Effector memory CD8-positive, alpha-beta T cell (primary cell): ENCODE measurements around the gene CYB5A.

Experiments used
- ATAC-seq: fragments of 150-1000 bp; cut with Tn5 transposase; replicated peaks from 2 replicates; pipeline ENCODE4 v1.10.0; 2021; ENCODE audit warnings: mild to moderate bottlenecking, moderate library complexity
- DNase-seq, 3 experiments: peaks; one replicate each; pipeline ENCODE4 v3.0.0; 2021
- H3K27ac Mint-ChIP-seq, 2 donors: one replicate each; pipeline ENCODE4 v1.8.0; 2022; ENCODE audit warnings: mild to moderate bottlenecking in 2 of 2, mixed read lengths in 2 of 2, moderate library complexity in 2 of 2
- H3K27me3 Mint-ChIP-seq, 2 donors: one replicate each; pipeline ENCODE4 v1.8.0; 2022; ENCODE audit warnings: mixed read lengths in 2 of 2
- H3K36me3 Mint-ChIP-seq: one replicate; pipeline ENCODE4 v1.8.0; 2022; ENCODE audit warnings: mild to moderate bottlenecking, moderate library complexity, mixed read lengths; ENCODE audit not compliant: insufficient read depth
- H3K4me1 Mint-ChIP-seq, 2 donors: one replicate each; pipeline ENCODE4 v1.8.0; 2022; ENCODE audit warnings: low read depth in 2 of 2, mixed read lengths in 2 of 2
- H3K4me3 Mint-ChIP-seq, 2 donors: one replicate each; pipeline ENCODE4 v1.8.0; 2022; ENCODE audit warnings: mild to moderate bottlenecking in 2 of 2, mixed read lengths in 2 of 2, moderate library complexity in 2 of 2
- H3K9me3 Mint-ChIP-seq, 2 donors: one replicate each; pipeline ENCODE4 v1.8.0; 2022; ENCODE audit warnings: mixed read lengths in 2 of 2

The CYB5A gene

DNA sequence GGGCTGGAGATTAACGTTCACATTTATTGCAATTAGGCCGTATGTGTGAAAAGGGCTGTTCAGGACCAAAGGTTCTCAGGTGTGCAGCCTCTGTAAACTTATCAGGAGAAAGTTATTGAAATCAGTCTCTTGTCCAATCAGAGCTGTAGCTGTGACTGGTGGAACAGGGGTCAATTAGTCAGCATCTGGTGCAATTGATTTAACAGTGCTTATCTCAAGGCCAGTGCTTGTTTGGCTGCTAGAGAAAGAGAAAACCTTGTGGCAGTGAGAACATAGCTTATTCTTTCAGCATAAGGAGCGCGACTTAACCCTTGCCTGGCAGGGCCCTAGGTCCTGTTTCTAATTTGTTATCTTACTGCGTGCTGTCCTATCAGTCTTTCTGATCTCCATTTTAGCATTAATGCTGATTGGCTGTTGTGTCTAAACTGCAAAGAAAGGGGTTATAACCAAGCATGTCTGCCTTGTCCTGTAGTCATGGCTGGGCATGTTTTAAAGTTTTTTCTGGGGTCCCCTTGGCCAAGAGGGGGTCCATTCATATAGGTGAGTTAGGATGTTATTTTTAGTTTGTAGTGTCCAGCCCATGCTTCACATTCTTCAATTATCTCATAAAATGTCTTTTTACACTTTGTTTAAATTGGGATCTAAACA is 66.4 kb downstream of the CYB5A start:
- H3K27me3 Mint-ChIP-seq, result peaks cover 34 to 68% of the 10 kb centered on the region in 2 donors
- ATAC-seq, result no peak

DNA sequence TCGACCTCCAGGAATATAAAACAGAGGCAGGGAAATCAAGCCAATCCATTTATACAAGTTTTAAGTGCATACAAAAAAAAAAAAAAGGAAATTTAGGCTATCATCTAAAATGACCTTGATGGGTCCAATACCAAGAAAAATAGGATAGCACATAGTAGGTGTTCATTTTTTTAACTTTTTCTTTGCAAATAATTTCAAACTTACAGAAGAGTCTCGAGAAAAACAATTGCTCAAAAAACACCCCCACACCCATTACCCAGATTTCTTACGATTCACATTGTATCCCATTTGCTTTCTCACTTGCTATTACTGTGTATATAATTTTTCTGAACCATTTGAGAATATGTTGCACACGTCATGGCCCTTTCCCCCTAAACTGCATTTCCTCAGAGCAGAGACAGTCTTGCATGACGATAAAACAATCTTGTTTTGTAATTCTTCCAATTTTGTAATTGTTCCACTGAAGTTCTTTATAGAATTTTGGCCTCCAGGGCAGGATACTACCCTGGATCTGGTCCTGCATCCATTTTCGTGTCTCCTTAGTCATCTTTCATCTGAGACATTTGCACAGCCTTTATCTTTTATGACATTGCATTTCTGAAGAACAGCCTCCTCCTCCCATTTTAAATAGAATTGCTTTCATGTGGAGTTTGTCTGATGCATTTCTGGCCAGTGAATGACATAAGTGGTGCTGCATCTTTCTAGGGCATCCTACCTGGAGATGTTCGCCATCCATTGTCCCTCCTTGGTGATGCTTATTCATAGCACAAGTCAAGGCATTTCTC is 68.9 kb downstream of the CYB5A start:
- H3K9me3 Mint-ChIP-seq, result no peaks in the 10 kb centered on the region
- H3K4me1 Mint-ChIP-seq, result no peaks in the 10 kb centered on the region
- DNase-seq (no peak), ATAC-seq (no peak)
- H3K27ac Mint-ChIP-seq, result no peak overlapping the region
- peaks cover 34 to 50% of the 10 kb centered on the region in 2 donors for H3K27me3 Mint-ChIP-seq
- H3K4me3 Mint-ChIP-seq, result no peak overlapping the region
- no peaks in the 10 kb centered on the region for H3K36me3 Mint-ChIP-seq

More for the DNA sequence above, 66.4 kb downstream of the CYB5A start:
- Mint-ChIP-seq H3K4me3 (no peak overlapping the region), H3K9me3 (no peaks in the 10 kb centered on the region), H3K27ac (no peak overlapping the region), H3K36me3 (no peaks in the 10 kb centered on the region), H3K4me1 (no peaks in the 10 kb centered on the region)
- DNase-seq, result no peak

- Mint-ChIP-seq H3K36me3 (no peaks in the 10 kb centered on the region), H3K4me3 (no peak overlapping the region)
Observed at GRCh38 chr18:74221081-74221480, 70.7 kb downstream of the CYB5A start.

GRCh38 chr18:74219056-74219455 is 72.7 kb downstream of the CYB5A start:
- H3K27me3 Mint-ChIP-seq, result peaks cover 22 to 48% of the 10 kb centered on the region in 2 donors

More at GRCh38 chr18:74221081-74221480, 70.7 kb downstream of the CYB5A start:
- ATAC-seq, result no peak
- no peaks in the 10 kb centered on the region for H3K9me3 Mint-ChIP-seq
- no peak for DNase-seq
- no peak overlapping the region for H3K27ac Mint-ChIP-seq
- no peaks in the 10 kb centered on the region for H3K4me1 Mint-ChIP-seq
- H3K27me3 Mint-ChIP-seq, result peaks cover 22 to 38% of the 10 kb centered on the region in 2 donors

DNA sequence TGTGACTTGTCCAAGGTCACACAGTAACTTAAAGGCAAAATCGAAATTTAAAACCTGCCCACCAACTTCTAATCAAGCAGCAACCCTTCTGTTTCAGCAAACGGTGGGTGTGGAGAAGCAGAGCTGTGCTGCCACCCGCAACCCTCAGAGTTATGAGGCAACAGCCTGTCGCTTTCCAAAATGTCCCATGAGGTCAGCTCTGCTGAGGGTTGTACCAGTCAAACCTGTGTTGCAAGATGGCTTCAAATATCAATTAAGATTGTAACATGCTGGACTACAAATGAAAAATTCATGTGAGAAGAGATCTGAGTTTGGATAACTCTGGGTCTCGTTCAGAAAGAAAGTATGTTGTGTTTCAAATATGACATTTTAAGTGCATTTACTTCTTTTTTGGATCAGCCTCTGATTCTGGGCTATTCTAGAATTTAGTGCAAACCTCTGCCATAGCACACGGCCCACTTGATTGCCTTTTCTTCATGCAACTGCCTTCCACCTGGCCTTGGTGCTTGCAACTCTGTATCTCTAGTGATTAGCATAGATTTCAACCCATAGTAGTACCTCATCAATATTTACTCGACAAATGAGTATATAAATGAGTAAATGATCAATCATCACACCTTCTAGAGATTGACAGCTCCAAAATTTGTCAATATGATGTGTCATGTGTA is 74.2 kb downstream of the CYB5A start:
- no peak overlapping the region for H3K4me3 Mint-ChIP-seq
- H3K9me3 Mint-ChIP-seq, result no peaks in the 10 kb centered on the region
- H3K27ac Mint-ChIP-seq, result no peak overlapping the region
- H3K36me3 Mint-ChIP-seq, result no peaks in the 10 kb centered on the region
- ATAC-seq (no peak), DNase-seq (no peak)
- H3K27me3 Mint-ChIP-seq, result peaks cover 22 to 50% of the 10 kb centered on the region in 2 donors
- no peaks in the 10 kb centered on the region for H3K4me1 Mint-ChIP-seq

More at GRCh38 chr18:74219056-74219455, 72.7 kb downstream of the CYB5A start:
- Mint-ChIP-seq H3K36me3 (no peaks in the 10 kb centered on the region), H3K4me1 (no peaks in the 10 kb centered on the region), H3K4me3 (no peak overlapping the region), H3K9me3 (no peaks in the 10 kb centered on the region), H3K27ac (no peak overlapping the region)
- DNase-seq (no peak), ATAC-seq (no peak)

GRCh38 chr18:74216661-74217110 is 75.1 kb downstream of the CYB5A start:
- ATAC-seq (no peak), DNase-seq (no peak)
- Mint-ChIP-seq H3K9me3 (no peaks in the 10 kb centered on the region), H3K27me3 (peaks cover 22 to 59% of the 10 kb centered on the region in 2 donors), H3K4me1 (no peaks in the 10 kb centered on the region), H3K27ac (no peak overlapping the region), H3K4me3 (no peak overlapping the region), H3K36me3 (no peaks in the 10 kb centered on the region)

GRCh38 chr18:74215863-74216262 is 75.9 kb downstream of the CYB5A start:
- ATAC-seq, result no peak
- H3K4me3 Mint-ChIP-seq, result no peak overlapping the region
- no peak for DNase-seq
- H3K27ac Mint-ChIP-seq, result no peak overlapping the region
- no peaks in the 10 kb centered on the region for H3K4me1 Mint-ChIP-seq
- no peaks in the 10 kb centered on the region for H3K36me3 Mint-ChIP-seq
- H3K9me3 Mint-ChIP-seq, result no peaks in the 10 kb centered on the region
- H3K27me3 Mint-ChIP-seq, result peaks cover 22 to 57% of the 10 kb centered on the region in 2 donors

DNA sequence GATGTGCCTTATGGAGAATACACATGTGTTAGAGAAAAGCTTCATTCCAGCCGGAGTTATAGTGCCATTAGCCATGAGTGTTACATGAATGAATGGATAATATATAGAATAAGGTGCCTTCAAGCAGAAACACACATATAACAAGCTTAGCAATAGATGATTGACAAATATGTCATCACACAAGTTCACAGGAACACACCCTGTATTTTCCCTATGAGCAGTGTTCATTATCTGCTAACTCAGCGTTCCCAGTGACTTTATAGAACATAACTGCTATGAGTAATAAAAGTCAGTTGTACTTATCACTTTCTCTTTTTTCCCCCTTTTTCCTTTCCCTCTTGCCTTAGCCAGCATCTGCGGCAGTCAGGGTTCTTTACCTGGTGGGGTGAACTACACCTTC is 78.3 kb downstream of the CYB5A start:
- no peak for DNase-seq
- H3K4me1 Mint-ChIP-seq, result no peaks in the 10 kb centered on the region
- no peaks in the 10 kb centered on the region for H3K9me3 Mint-ChIP-seq
- H3K27ac Mint-ChIP-seq, result no peak overlapping the region
- H3K36me3 Mint-ChIP-seq, result no peaks in the 10 kb centered on the region
- H3K27me3 Mint-ChIP-seq, result peaks cover 22 to 55% of the 10 kb centered on the region in 2 donors
- H3K4me3 Mint-ChIP-seq, result no peak overlapping the region
- ATAC-seq, result no peak

DNA sequence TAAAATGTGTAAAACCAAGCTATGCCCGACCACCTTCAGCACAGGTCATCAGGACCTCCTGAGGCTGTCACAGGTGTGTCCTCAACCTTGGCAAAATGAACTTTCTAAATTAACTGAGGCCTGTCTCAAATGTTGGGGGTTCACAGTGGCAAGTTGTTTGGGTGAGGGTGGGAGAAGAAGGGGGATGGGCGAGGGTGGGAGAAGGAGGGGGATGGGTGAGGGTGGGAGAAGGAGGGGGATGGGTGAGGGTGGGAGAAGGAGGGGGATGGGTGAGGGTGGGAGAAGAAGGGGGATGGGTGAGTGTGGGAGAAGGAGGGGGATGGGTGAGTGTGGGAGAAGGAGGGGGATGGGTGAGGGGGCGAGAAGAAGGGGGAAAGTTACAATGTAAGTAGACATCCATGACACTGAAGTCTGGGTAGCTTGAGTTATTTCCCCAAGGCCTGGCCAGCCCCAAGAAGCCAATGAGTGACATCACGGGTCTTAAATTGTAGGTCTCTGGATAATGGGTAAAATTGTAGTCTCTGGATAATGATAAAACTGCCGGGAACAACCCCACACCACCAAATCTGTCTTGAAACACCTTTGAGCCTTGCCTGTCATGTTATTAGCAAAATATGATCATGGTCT is 87.1 kb downstream of the CYB5A start:
- Mint-ChIP-seq H3K36me3 (no peaks in the 10 kb centered on the region), H3K27ac (no peak overlapping the region), H3K9me3 (no peaks in the 10 kb centered on the region), H3K4me1 (no peaks in the 10 kb centered on the region), H3K4me3 (no peak overlapping the region), H3K27me3 (peaks cover 0 to 6% of the 10 kb centered on the region in 2 donors)
- ATAC-seq (no peak), DNase-seq (no peak)

- H3K27ac Mint-ChIP-seq, result no peak overlapping the region
- ATAC-seq (no peak), DNase-seq (no peak)
- H3K4me3 Mint-ChIP-seq, result no peak overlapping the region
- no peaks in the 10 kb centered on the region for H3K36me3 Mint-ChIP-seq
- no peaks in the 10 kb centered on the region for H3K9me3 Mint-ChIP-seq
- no peaks in the 10 kb centered on the region for H3K4me1 Mint-ChIP-seq
- H3K27me3 Mint-ChIP-seq, result peaks cover 4 to 7% of the 10 kb centered on the region in 2 donors
Observed at GRCh38 chr18:74203811-74204210, 88.0 kb downstream of the CYB5A start.
